ENCODE results near the gene EXD2.
"Not testable (repeated sequence)": the region's sequence is repeated elsewhere in the genome, so short reads cannot be mapped to it uniquely, and the experiment has no call there.

Gene EXD2

GRCh38 chr14:69274321-69274720 is 83.0 kb downstream of the EXD2 start:
- no peak for DNase-seq (ENCODE audit: low read depth in 2 of 2, low spot score in 1 of 2)

- DNase-seq (ENCODE audit: low read depth in 2 of 2, low spot score in 1 of 2): no peak
Measured at GRCh38 chr14:69275331-69275730, 84.0 kb downstream of the EXD2 start.

DNA sequence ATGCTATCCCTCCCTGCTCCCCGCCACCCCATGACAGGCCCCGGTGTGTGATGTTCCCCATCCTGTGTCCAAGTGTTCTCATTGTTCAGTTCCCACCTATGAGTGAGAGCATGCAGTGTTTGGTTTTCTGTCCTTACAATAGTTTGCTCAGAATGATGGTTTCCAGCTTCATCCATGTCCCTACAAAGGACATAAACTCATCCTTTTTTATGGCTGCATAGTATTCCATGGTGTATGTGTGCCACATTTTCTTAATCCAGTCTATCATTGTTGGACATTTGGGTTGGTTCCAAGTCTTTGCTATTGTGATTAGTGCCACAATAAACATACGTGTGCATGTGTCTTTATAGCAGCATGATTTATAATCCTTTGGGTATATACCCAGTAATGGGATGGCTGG is 86.1 kb downstream of the EXD2 start:
- not testable (repeated sequence) for DNase-seq (ENCODE audit: low read depth in 2 of 2, low spot score in 1 of 2)

DNA sequence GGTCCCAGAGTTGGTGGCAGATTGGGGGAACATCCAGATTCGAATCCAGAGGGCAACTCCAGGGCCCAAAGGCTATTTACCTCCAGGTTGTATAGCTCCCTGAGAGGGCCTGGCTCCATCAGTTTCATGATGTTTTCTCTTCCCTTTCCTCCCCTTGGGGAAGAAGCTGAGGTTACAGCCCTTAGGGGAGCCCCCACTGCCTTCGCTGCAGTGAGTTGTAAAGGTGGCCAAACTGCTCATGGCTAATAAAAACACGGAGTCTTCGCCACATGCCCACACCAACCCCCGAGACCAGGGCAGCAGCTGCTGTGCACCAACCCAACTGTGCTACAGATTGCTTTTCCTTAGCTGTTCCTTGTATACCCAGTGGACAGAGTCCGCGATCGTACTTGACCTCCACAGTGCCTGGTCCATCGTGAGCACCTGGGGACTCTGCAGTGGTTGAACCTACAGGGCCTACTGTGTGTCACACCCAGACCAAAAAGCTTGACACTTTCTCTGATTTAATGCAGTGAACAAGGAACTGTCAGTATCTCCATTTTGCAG is 89.5 kb downstream of the EXD2 start:
- DNase-seq (ENCODE audit: low read depth in 2 of 2, low spot score in 1 of 2): no peak

DNA sequence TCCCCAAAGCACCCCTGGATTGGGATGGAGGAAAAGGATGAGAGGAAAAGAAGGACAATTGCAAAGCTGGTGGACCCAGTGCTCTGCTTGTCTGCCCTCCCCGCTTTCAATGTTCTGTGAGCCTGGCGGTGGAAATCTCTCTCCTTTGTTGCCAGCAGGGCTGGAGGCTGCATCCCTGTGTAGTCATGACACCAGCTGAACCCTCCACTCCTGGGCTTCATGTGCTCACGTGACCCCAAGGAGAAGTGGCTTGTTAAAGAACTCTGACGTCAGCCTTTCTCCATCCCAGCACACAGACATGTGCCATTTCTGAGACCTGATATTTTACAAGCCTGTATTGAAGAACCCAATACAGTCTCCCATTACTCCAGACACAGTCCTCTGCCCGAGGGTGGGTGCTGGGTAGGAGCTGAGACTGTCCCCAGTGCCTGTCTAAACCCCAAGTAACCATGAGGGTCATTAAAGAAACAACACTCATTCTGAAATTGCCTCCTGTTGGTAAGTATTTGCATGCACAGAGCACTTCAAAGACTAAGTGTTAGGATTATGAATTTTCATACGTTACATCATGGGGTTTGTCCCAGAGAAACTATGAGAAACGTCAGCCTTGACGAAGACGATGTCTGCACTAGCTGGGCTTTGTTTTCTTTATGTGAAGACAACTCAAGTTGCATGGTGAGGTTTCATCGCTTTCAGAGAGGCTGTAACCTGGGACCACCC is 90.3 kb downstream of the EXD2 start:
- DNase-seq (ENCODE audit: low read depth in 2 of 2, low spot score in 1 of 2): no peak

DNA sequence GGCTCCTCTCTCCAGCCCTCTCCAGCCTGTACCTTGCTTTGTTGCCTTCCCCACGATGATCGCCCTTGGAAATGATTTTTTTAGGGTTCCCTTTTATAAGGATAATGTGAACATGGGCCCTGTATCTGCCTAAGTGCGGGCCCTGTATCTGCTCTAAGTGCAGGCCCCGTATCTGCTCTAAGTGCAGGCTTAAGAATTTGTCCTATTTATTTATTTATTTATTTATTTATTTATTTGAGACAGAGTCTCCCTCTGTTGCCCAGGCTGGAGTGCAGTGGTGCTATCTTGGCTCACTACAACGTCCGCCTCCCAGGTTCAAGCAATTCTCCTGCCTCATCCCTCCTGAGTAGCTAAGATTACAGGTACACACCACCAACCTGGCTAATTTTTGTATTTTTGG is 91.2 kb downstream of the EXD2 start:
- DNase-seq (ENCODE audit: low read depth in 2 of 2, low spot score in 1 of 2): no peak

- no peak for DNase-seq (ENCODE audit: low read depth in 2 of 2, low spot score in 1 of 2)
Measured at GRCh38 chr14:69284170-69284569, 92.9 kb downstream of the EXD2 start.

DNA sequence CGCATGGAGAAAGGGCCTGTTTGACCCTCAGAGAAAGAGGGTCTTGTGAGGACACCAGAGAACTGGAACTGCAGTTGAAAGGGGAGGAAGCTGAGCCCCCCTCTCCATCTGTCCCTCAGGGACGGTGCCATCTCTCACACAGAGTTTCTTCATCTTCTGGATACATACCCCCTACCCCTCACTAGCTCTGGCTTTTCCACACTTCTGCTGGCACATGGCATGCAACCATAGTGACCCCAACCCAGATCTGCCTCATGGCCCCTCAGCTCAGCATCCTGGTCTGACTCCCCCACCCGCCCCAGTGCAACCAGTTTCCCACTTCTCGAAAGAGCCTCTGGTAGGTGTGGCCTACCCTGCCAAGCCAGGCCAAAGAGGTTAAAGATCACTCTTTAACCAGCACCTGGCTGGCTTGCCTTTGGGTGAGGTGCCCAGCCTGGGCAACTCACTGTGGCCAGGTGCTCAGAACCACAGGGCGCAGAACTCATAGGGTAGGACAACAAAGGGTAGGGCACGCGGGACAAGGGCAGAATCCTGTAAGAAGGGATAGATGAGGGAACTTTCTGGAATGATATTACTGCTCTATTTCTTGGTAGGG is 94.5 kb downstream of the EXD2 start:
- no peak for DNase-seq (ENCODE audit: low read depth in 2 of 2, low spot score in 1 of 2)

DNA sequence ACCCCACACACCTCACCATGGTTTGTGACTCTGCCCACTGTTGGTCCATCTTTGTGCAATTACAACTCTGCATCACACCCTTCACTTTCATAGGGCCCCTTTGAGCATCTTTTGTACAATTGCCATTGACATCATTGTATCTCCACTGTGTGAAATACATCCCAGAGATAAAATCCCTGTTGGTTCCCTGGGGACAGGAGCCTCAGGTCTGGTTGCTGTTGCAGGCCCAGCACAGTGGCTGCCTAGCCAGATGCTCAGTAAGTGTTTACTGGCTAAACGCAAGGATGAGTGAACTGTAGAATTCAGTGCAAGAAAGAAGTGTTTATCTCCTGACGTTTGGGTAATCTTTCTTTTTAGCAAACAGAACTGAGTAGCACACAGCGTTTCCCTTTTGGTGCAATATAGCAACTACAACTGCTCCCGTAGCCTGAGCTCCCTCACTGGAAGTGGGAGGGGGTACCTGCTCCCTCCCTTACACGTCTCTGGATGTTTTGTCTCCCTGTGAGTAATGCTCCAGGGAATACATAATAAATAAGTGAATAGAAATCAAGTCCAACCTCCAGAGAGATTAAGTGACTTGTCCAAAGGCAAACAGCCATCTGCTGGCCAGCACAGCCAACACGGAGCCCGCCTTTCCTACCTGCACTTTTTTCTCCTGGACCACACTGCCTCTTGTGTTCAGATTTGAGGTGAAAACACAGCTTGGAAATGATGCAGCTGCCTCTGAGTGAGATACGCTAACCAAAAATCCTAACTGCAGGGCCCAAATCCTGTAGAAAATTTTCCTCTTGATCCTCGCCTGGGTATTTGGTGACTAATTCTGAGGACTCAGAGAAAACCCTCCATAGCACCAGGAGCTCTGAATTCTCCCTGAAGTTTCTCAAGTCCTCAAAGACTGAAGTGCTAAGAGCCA is 96.1 kb downstream of the EXD2 start:
- no peak for DNase-seq (ENCODE audit: low read depth in 2 of 2, low spot score in 1 of 2)

DNA sequence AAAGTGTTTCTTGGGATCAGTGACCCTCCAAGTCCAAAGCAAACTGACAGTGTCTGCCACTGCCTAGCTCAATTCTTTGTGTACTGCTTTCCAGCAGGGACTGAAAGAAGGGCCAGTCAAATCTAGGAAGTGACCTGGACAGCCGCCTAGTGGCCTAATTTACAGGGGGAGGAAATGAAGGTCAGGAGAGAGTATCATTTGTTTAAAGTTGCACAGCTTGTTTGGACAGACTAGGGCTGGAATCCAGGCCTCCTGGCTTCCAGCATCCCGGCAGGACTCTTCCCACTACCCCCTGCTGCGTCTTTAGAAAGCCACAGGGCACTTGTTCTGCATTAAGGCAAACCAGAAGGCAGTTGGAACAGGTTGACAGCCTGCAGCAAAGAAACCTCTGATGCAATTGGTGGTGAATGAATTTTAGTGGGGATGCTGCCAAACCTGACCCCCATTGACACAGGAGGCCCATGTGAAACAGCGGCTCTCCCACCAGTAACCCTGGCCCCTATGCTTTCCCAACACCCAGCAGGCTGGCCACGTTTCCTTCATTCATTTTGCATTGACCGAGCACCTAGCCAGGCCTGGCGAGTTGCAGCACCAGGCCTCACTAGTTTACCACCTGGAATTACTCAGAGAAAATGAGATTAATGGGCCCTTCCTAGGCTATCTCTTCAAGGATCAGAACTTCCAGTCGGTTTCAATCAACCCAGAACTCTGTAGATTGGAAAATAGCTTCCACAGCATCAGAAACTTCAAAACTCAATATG is 96.9 kb downstream of the EXD2 start:
- no peak for DNase-seq (ENCODE audit: low read depth in 2 of 2, low spot score in 1 of 2)

DNA sequence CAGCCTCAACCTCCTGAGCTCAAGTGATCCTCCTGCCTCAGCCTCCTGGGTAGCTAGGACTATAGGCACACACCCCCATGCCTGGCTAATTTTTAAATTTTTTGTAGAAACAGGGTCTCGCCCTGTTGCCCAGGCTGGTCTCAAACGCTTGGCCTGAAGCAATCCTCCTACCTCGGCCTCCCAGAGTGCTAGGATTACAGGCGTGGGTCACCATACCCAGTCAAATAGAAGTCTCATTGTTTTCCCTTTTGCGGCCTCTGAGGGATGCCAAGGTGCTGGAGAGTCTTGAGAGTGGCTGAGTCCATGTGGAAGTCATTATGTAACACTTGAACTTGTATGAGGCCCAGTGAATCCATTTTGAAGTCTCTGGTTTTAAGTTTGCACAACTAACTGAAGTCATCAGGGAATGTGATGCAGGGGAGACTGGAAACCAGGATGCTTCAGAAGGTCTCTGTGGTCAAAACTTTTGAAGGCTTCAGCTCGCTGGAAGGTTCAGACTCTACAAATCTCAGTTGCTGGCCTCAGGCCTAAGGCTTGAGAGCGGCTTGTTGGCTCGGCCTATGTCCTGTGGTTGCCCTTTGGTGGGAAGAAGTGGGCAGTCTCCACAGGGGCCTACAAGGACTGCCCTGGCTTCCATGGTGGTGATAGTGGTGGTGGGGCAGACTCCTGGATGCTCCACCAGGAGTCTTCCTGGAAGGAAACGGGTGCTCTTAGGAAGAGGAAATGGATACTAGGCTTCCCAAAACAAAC is 97.8 kb downstream of the EXD2 start:
- DNase-seq (ENCODE audit: low read depth in 2 of 2, low spot score in 1 of 2): no peak

- no peak for DNase-seq (ENCODE audit: low read depth in 2 of 2, low spot score in 1 of 2)
Measured at GRCh38 chr14:69289811-69290520, 98.7 kb downstream of the EXD2 start.

DNA sequence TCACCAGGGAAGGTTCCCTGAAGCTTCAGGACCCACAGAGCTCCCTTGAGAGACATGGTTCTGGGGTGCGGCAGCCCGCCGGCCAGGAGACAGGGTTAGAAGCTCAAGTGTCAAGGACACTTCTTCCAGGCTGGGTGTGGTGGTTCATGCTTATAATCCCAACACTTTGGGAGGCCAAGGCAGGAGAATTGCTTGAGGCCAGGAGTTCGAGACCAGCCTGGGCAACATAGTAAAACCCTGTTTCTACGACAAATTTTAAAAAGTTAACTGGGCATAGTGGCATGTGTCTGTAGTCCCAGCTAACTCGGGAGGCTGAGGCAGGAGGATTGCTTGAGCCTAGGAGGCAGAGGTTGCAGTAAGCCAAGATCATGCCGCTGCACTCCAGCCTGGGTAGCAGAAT is 99.6 kb downstream of the EXD2 start:
- not testable (repeated sequence) for DNase-seq (ENCODE audit: low read depth in 2 of 2, low spot score in 1 of 2)

- no peak for DNase-seq (ENCODE audit: low read depth in 2 of 2, low spot score in 1 of 2)
Measured at GRCh38 chr14:69291396-69291795, 100.1 kb downstream of the EXD2 start.

DNA sequence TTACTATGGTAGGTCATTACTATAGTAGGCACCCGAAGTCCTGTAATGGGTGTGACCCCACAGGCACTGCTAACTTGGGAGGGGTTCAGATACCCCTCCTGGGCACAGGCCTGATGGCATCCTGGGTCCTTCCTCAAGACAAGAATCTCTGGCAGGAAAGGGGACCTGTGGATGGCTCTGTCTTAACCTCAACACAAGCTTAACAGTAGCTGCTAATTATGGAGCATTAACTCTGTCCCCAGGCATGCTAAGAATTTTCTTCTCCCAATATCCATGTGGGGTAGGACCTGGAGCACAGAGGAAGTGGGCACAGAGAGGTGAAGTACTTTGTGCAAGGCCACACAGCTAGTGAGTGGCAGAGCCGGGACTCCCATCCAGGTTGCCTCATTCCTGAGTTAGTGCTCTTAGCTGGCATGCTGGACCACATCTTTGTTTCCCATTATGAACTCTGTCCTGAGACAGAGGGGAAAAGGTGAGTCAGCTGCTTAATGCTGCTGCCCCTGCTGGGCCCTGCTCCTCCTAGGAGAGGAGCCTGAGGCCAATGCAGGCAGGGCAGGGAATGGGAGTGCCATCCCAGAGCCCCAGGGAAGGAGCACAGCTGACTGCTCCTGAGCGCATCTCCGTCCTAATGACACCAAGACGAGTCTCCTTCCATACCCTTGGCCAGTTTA is 100.7 kb downstream of the EXD2 start:
- DNase-seq (ENCODE audit: low read depth in 2 of 2, low spot score in 1 of 2): no peak

Measured in stimulated activated CD8-positive, alpha-beta memory T cell treated with anti-CD3 and anti-CD28 coated beads, Interleukin-4, amount 100 ng/mL, for 4 hours (primary cell).